HG02678 (cell line): ENCODE data around the gene EFCAB3.
"Not testable (repeated sequence)": the region's sequence is repeated elsewhere in the genome, so short reads cannot be mapped to it uniquely, and the experiment has no call there.

Experiments
- ATAC-seq: cut with Tn5 transposase; IDR thresholded peaks from one replicate; pipeline ENCODE4 v1.9.1; 2021; ENCODE audit warnings: mild to moderate bottlenecking, moderate library complexity; ENCODE audit not compliant: unreplicated experiment

Gene EFCAB3

DNA sequence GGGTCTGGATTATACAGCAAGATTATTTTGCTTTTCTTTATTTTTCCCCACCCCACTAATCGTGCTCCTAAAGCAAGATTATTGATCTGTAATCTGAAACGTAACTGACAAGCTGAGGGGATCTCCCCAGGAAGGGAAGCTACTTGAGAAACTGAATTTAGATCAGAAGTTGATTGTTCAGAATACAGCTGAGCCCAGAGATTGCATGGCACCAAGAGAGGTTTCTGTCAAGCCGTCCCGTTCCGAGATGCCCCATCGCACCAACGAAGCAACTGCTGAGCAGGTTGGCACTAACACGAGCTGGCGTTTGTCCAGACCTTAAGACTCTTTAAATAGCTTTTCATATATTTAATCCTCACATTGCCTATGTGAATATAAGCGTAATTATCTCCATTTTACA is 78.1 kb downstream of the EFCAB3 start:
- ATAC-seq, result not testable (repeated sequence)

DNA sequence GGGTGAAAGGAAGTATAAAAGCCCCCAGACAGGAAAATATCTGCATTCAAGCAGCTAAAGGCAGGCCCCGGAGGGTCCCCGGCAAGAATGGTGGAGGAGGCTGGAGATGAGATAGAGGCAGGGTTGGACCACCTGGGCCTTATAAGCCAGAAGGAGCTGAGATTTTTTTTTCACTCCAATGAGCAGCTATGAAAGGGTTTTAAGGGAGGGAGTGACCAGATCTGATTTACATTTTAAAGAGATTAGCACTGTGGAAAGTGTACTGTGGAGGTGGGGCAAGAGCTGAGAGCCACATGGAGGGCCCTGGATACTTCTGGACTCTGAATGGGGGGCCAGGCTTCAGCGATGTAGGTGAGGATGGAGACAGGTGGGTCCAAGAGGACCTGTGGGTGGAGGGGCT is 84.1 kb downstream of the EFCAB3 start:
- ATAC-seq, result not testable (repeated sequence)

DNA sequence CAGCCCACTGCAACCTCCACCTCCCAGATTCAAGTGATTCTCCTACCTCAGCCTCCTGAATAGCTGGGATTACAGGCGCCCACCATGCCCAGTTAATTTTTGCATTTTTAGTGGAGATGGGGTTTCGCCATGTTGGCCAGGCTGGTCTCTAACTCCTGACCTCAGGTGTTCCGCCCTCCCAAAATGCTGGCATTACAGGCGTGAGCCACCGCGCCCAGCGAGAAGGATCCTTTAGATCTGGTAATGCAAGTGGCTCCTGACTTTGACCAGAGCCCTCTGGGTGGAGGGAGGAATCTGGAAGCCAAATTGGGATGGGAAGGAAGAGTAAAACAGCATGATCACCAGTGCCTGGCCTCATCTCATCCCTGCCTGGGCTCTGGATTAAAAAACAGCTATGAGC is 84.9 kb downstream of the EFCAB3 start:
- ATAC-seq, result not testable (repeated sequence)
